ENCODE data around the gene FANCG. TPM values are rescaled to one million over a fixed set of nuclear protein-coding genes. Genes with fewer than 3 reads are reported as not detected.

Gene FANCG
- total and polyA plus RNA-seq, 2 donors from 2014 or later = 13.5 to 13.8 TPM

GRCh38 chr9:35102465-35102768 lies 22.7 kb upstream of the FANCG start:
- H3K9me3 ChIP-seq (ENCODE audit: control insufficient read depth in 2 of 3, insufficient read depth in 1 of 3, low read length in 3 of 3) = no peaks in the 10 kb centered on the region
- peak overlapping the region; percentile 83 to 99 (median 90) for H3K4me3 ChIP-seq (ENCODE audit: low read length in 3 of 3)
- intact Hi-C loops (cut with DNase I) = no loop called here
- no peak for TF ChIP-seq CTCF (IDR thresholded peaks at IDR 0.05; ENCODE audit: borderline replicate concordance, extremely low read depth, insufficient read depth)
- H3K36me3 ChIP-seq (ENCODE audit: control insufficient read depth in 2 of 3, insufficient read depth in 3 of 3, low read length in 3 of 3) = peaks cover 8 to 28% (median 21%) of the 10 kb centered on the region in 3 donors
- no peaks in the 10 kb centered on the region for H3K27me3 ChIP-seq (ENCODE audit: control insufficient read depth, insufficient read depth, low read length)
- peak overlapping the region; percentile 88 to 100 (median 93) for H3K9ac ChIP-seq (ENCODE audit: low read length in 3 of 3)
- no peak for FAIRE-seq
- DNase-seq = peak in 1 of 5 donors; percentile 85
- peak overlapping the region; percentile 80 to 82 for H3K27ac ChIP-seq (ENCODE audit: low read depth in 2 of 2, low read length in 2 of 2)
- peaks cover 11 to 20% (median 15%) of the 10 kb centered on the region in 3 donors for H3K4me1 ChIP-seq (ENCODE audit: control insufficient read depth in 2 of 3, insufficient read depth in 2 of 3, low read depth in 1 of 3, low read length in 3 of 3)

- TF ChIP-seq CTCF (IDR thresholded peaks at IDR 0.05; ENCODE audit: borderline replicate concordance, extremely low read depth, insufficient read depth) = no peak
- DNase-seq = no peak
- Histone ChIP-seq H3K27me3 (ENCODE audit: control insufficient read depth, insufficient read depth, low read length) (no peaks in the 10 kb centered on the region), H3K9ac (ENCODE audit: low read length in 3 of 3) (no peak overlapping the region), H3K9me3 (ENCODE audit: control insufficient read depth in 2 of 3, insufficient read depth in 1 of 3, low read length in 3 of 3) (no peaks in the 10 kb centered on the region), H3K4me3 (ENCODE audit: low read length in 3 of 3) (no peak overlapping the region), H3K27ac (ENCODE audit: low read depth in 2 of 2, low read length in 2 of 2) (no peak overlapping the region), H3K4me1 (ENCODE audit: control insufficient read depth in 2 of 3, insufficient read depth in 2 of 3, low read depth in 1 of 3, low read length in 3 of 3) (peaks cover 6 to 16% (median 7%) of the 10 kb centered on the region in 3 donors), H3K36me3 (ENCODE audit: control insufficient read depth in 2 of 3, insufficient read depth in 3 of 3, low read length in 3 of 3) (peaks cover 7 to 27% (median 14%) of the 10 kb centered on the region in 3 donors)
- intact Hi-C loops (cut with DNase I) = no loop called here
- no peak for FAIRE-seq
Measured at GRCh38 chr9:35097573-35097972, 17.8 kb upstream of the FANCG start.

GRCh38 chr9:35096035-35096849 lies 16.5 kb upstream of the FANCG start, which contains the start of gene PIGO:
PIGO (minus strand) TSS chr9:35096591; CDS start chr9:35095565, 1,026 bp downstream.
- H3K9ac ChIP-seq (ENCODE audit: low read length in 3 of 3) = peak within 1 kb of the TSS; percentile 35 to 99 (median 79)
- FAIRE-seq (no peak), DNase-seq (peak; percentile 92 to 97 (median 94))
- no peaks in the 10 kb centered on the region for H3K27me3 ChIP-seq (ENCODE audit: control insufficient read depth, insufficient read depth, low read length)
- H3K36me3 ChIP-seq (ENCODE audit: control insufficient read depth in 2 of 3, insufficient read depth in 3 of 3, low read length in 3 of 3) = peaks cover 3 to 34% (median 17%) of the 10 kb centered on the region in 3 donors
- H3K4me3 ChIP-seq (ENCODE audit: low read length in 3 of 3) = peak within 1 kb of the TSS; percentile 64 to 97 (median 81)
- no peaks in the 10 kb centered on the region for H3K9me3 ChIP-seq (ENCODE audit: control insufficient read depth in 2 of 3, insufficient read depth in 1 of 3, low read length in 3 of 3)
- TF ChIP-seq CTCF (IDR thresholded peaks at IDR 0.05; ENCODE audit: borderline replicate concordance, extremely low read depth, insufficient read depth) = peak; percentile 84
- peaks cover 0 to 4% (median 0%) of the 10 kb centered on the region in 3 donors for H3K4me1 ChIP-seq (ENCODE audit: control insufficient read depth in 2 of 3, insufficient read depth in 2 of 3, low read depth in 1 of 3, low read length in 3 of 3)
- H3K27ac ChIP-seq (ENCODE audit: low read depth in 2 of 2, low read length in 2 of 2) = peak within 1 kb of the TSS; percentile 96 to 99
- intact Hi-C loops (cut with DNase I) = no loop called here

Data from kidney (tissue), 14 donors.